K562 (cell line): Measurements from ENCODE around the gene UNC79.

Source experiments
- ATF7 ChIP-seq: fragments of 450-650 bp; IDR thresholded peaks from 2 replicates; pipeline ENCODE4 v1.7.1; 2014; ENCODE audit warnings: mild to moderate bottlenecking, moderate library complexity
- CEBPB ChIP-seq: fragments of 450-650 bp; IDR thresholded peaks from 2 replicates; pipeline ENCODE4 v1.6.1; 2016; ENCODE audit warnings: missing genetic modification characterization, missing compliant biosample characterization
- CTCF ChIP-seq, 3 experiments: IDR thresholded peaks in 2 of 3; conservative IDR thresholded peaks in 1 of 3; 2 replicates each; pipeline ENCODE4 v1.5.1; 2011 to 2012; ENCODE audit warnings: low read length in 3 of 3, mild to moderate bottlenecking in 3 of 3, control low read depth in 2 of 3, improper control_type of control experiment in 1 of 3, inconsistent platforms in 1 of 3, low read depth in 1 of 3, mixed read lengths in 1 of 3, moderate library complexity in 1 of 3; ENCODE audit not compliant: insufficient read depth in 2 of 3
- EP300 ChIP-seq: IDR thresholded peaks from 2 replicates; pipeline ENCODE4 v1.6.1; 2012; ENCODE audit warnings: low read length, improper control_type of control experiment
- JUND ChIP-seq, 2 experiments: IDR thresholded peaks; 2 replicates in 1 of 2; 3 replicates in 1 of 2; pipeline ENCODE4 v1.6.1; 2011; ENCODE audit warnings: borderline replicate concordance in 2 of 2, low read depth in 2 of 2, low read length in 2 of 2, improper control_type of control experiment in 1 of 2, missing biosample characterization in 1 of 2, missing genetic modification characterization in 1 of 2, missing genetic modification reagents in 1 of 2
- NFYB ChIP-seq: IDR thresholded peaks from 2 replicates; pipeline ENCODE4 v1.6.1; 2011; ENCODE audit warnings: mild to moderate bottlenecking, moderate library complexity; ENCODE audit not compliant: insufficient read length; ENCODE audit errors: extremely low read depth
- POLR2A ChIP-seq: fragments of 450-650 bp; conservative IDR thresholded peaks from 2 replicates; pipeline ENCODE4 v1.6.1; 2016
- POLR2AphosphoS5 ChIP-seq: IDR thresholded peaks from 2 replicates; pipeline ENCODE4 v1.6.1; 2011; ENCODE audit warnings: mild to moderate bottlenecking, low read depth, low read length, moderate library complexity; ENCODE audit not compliant: control insufficient read depth, insufficient read depth
- TOE1 ChIP-seq, 2 experiments: fragments of 450-650 bp in 1 of 2; sonication (generic) in 1 of 2; formaldehyde crosslinking in 1 of 2; IDR thresholded peaks; 2 replicates each; pipeline versions ENCODE4 v1.7.1 to v1.8.0; 2016 to 2022; ENCODE audit warnings: borderline replicate concordance in 2 of 2, mild to moderate bottlenecking in 2 of 2, antibody characterized with exemption in 1 of 2, inconsistent platforms in 1 of 2, low read depth in 1 of 2, missing genetic modification reagents in 1 of 2, moderate library complexity in 1 of 2
- ZBTB7A ChIP-seq: IDR thresholded peaks from 2 replicates; pipeline ENCODE4 v1.6.1; 2011; ENCODE audit warnings: low read depth, mild to moderate bottlenecking, low read length, moderate library complexity, borderline replicate concordance; ENCODE audit not compliant: control insufficient read depth
- ZNF274 ChIP-seq: IDR thresholded peaks from 2 replicates; pipeline ENCODE4 v1.6.1; 2011; ENCODE audit warnings: low read depth, mild to moderate bottlenecking, low read length, moderate library complexity, borderline replicate concordance

GRCh38 chr14:93476305-93476704, 45.6 kb downstream of the UNC79 start:
- TF ChIP-seq ZBTB7A (no peak), POLR2AphosphoS5 (no peak), ZNF274 (no peak), CEBPB (tag) (no peak), NFYB (no peak), POLR2A (no peak), TOE1 (IDR thresholded peaks at IDR 0.05; ENCODE audit: borderline replicate concordance) (no peak), TOE1 (CRISPR knock-in tag; IDR thresholded peaks at IDR 0.05; ENCODE audit: borderline replicate concordance, low read depth) (no peak), ATF7 (no peak), EP300 (no peak), JUND (IDR thresholded peaks at IDR 0.05; ENCODE audit: borderline replicate concordance, low read depth, low read length) (no peak), JUND (tag; IDR thresholded peaks at IDR 0.05; ENCODE audit: borderline replicate concordance, low read depth, low read length) (no peak), CTCF (IDR thresholded peaks at IDR 0.05 in 2 of 3, conservative IDR thresholded peaks at IDR 0.05 in 1 of 3; ENCODE audit: insufficient read depth in 2 of 3, low read depth in 1 of 3, low read length in 3 of 3) (no peak)
